Neural cell (in vitro differentiated cells): ENCODE results near the gene KREMEN2. TPM values are rescaled to one million over a fixed set of nuclear protein-coding genes. Genes with fewer than 3 reads are reported as not detected.

Experiments used
- polyA plus RNA-seq: library from polyadenylated mRNA; depleted of rRNA; stranded (reverse); fragments of >200 nt; gene quantifications from 2 replicates; pipeline ENCODE4 v1.2.3, GENCODE V29; 2014
- small RNA-seq, 3 experiments: library from RNA; depleted of rRNA; stranded (forward); fragments of <200 nt; gene quantifications; one replicate each; pipeline ENCODE3, GENCODE V24; 2012

Gene KREMEN2
- polyA plus RNA-seq, 1 donor from 2014 or later = 0.71 TPM

Small RNAs within 50 kb of the gene (small RNA-seq; reads per million reads assigned to genes)
- 0 reads per million in 3 experiments for gene LINC00514

Other genes starting within 250 kb of the KREMEN2 start
- gene PRSS27, start 244.1 kb upstream of the KREMEN2 start, polyA plus RNA-seq = 3.0 and 5.9 TPM in 2 replicates
- 40.0 and 58.2 TPM in 2 replicates for gene SRRM2, start 211.6 kb upstream of the KREMEN2 start, polyA plus RNA-seq
- gene ELOB, start 187.0 kb upstream of the KREMEN2 start, polyA plus RNA-seq = 513 and 520 TPM in 2 replicates
- gene PRSS33, start 176.7 kb upstream of the KREMEN2 start, polyA plus RNA-seq = not detected in 2 replicates
- gene PRSS41, start 165.8 kb upstream of the KREMEN2 start, polyA plus RNA-seq = not detected in 2 replicates
- gene PRSS21, start 147.0 kb upstream of the KREMEN2 start, polyA plus RNA-seq = not detected in 2 replicates
- gene ZG16B, start 134.0 kb upstream of the KREMEN2 start, polyA plus RNA-seq = not detected in 2 replicates
- not detected in 2 replicates for gene PRSS22, start 106.1 kb upstream of the KREMEN2 start, polyA plus RNA-seq
- gene FLYWCH2, start 81.1 kb upstream of the KREMEN2 start, polyA plus RNA-seq = 193 and 211 TPM in 2 replicates
- gene FLYWCH1, start 52.3 kb upstream of the KREMEN2 start, polyA plus RNA-seq = 33.0 and 41.4 TPM in 2 replicates
- 47.8 and 55.8 TPM in 2 replicates for gene PAQR4, start 5.1 kb downstream of the KREMEN2 start, polyA plus RNA-seq
- 2.9 and 5.9 TPM in 2 replicates for gene PKMYT1, start 16.2 kb downstream of the KREMEN2 start, polyA plus RNA-seq
- not detected in 2 replicates for gene CLDN9, start 48.6 kb downstream of the KREMEN2 start, polyA plus RNA-seq
- gene CLDN6, start 53.9 kb downstream of the KREMEN2 start, polyA plus RNA-seq = 1.1 TPM in 1 of 2 replicates, not detected in the other
- gene TNFRSF12A, start 56.1 kb downstream of the KREMEN2 start, polyA plus RNA-seq = 2.0 and 2.3 TPM in 2 replicates
- 19.0 and 23.7 TPM in 2 replicates for gene HCFC1R1, start 59.7 kb downstream of the KREMEN2 start, polyA plus RNA-seq
- 11.4 and 23.0 TPM in 2 replicates for gene THOC6, start 59.8 kb downstream of the KREMEN2 start, polyA plus RNA-seq
- gene BICDL2, start 72.7 kb downstream of the KREMEN2 start, polyA plus RNA-seq = 0.37 TPM in 1 of 2 replicates, not detected in the other
- not detected in 2 replicates for gene MMP25, start 82.3 kb downstream of the KREMEN2 start, polyA plus RNA-seq
- not detected in 2 replicates for gene IL32, start 101.4 kb downstream of the KREMEN2 start, polyA plus RNA-seq
- gene ZSCAN10, start 135.0 kb downstream of the KREMEN2 start, polyA plus RNA-seq = 0.10 TPM in 1 of 2 replicates, not detected in the other
- gene ZNF205, start 148.3 kb downstream of the KREMEN2 start, polyA plus RNA-seq = 30.0 and 39.4 TPM in 2 replicates
- gene ZNF213, start 170.8 kb downstream of the KREMEN2 start, polyA plus RNA-seq = 5.1 and 9.8 TPM in 2 replicates
- 2.5 and 2.7 TPM in 2 replicates for gene OR1F1, start 223.9 kb downstream of the KREMEN2 start, polyA plus RNA-seq